Astrocyte (in vitro differentiated cells and primary cell): ENCODE results near the gene ADGRB2. TPM values are rescaled to one million over a fixed set of nuclear protein-coding genes. Genes with fewer than 3 reads are reported as not detected.

Experiments
- DNase-seq: peaks from one replicate; pipeline ENCODE4 v3.0.0-alpha.2; 2010; ENCODE audit warnings: low read depth
- FAIRE-seq: peaks from 2 replicates; lab custom pipeline; 2011; peaks lifted over from hg19 to GRCh38; lab: Jason Lieb, UNC
- H2AFZ ChIP-seq: 2 replicates; pipeline ENCODE4 v1.6.0; 2012; ENCODE audit warnings: low read depth, low read length, inconsistent platforms
- H3K27ac ChIP-seq: 2 replicates; pipeline ENCODE4 v1.5.1; 2011; ENCODE audit warnings: low read depth, low read length, inconsistent platforms
- H3K27me3 ChIP-seq: 2 replicates; pipeline ENCODE4 v1.6.0; 2011; ENCODE audit warnings: low read length, inconsistent platforms; ENCODE audit not compliant: insufficient read depth
- H3K36me3 ChIP-seq: 2 replicates; pipeline ENCODE4 v1.5.1; 2011; ENCODE audit warnings: low read length, inconsistent platforms; ENCODE audit not compliant: insufficient read depth
- H3K4me1 ChIP-seq: 2 replicates; pipeline ENCODE4 v1.5.1; 2011; ENCODE audit warnings: low read length, inconsistent platforms; ENCODE audit not compliant: insufficient read depth
- H3K4me2 ChIP-seq: 2 replicates; pipeline ENCODE4 v1.6.0; 2012; ENCODE audit warnings: low read length, inconsistent platforms
- H3K4me3 ChIP-seq: 2 replicates; pipeline ENCODE4 v1.5.1; 2011; ENCODE audit warnings: low read depth, mild to moderate bottlenecking, low read length, inconsistent platforms; ENCODE audit not compliant: insufficient read depth
- H3K79me2 ChIP-seq: 2 replicates; pipeline ENCODE4 v1.6.0; 2012; ENCODE audit warnings: mild to moderate bottlenecking, low read length, inconsistent platforms; ENCODE audit not compliant: insufficient read depth
- H3K9ac ChIP-seq: 2 replicates; pipeline ENCODE4 v1.6.0; 2012; ENCODE audit warnings: mild to moderate bottlenecking, low read length, inconsistent platforms
- H3K9me3 ChIP-seq: 2 replicates; pipeline ENCODE4 v1.5.1; 2012; ENCODE audit warnings: low read depth, mild to moderate bottlenecking, low read length, inconsistent platforms; ENCODE audit not compliant: insufficient read depth
- H4K20me1 ChIP-seq: 2 replicates; pipeline ENCODE4 v1.6.0; 2012; ENCODE audit warnings: low read length, inconsistent platforms; ENCODE audit not compliant: insufficient read depth
- H3K27ac Mint-ChIP-seq: one replicate; pipeline ENCODE4 v1.8.0; 2021; ENCODE audit warnings: mild to moderate bottlenecking, mixed read lengths; ENCODE audit not compliant: unreplicated experiment
- H3K27me3 Mint-ChIP-seq: one replicate; pipeline ENCODE4 v1.8.0; 2021; ENCODE audit warnings: low read depth, mixed read lengths; ENCODE audit not compliant: unreplicated experiment
- H3K36me3 Mint-ChIP-seq: one replicate; pipeline ENCODE4 v1.8.0; 2021; ENCODE audit warnings: low read depth, mixed read lengths; ENCODE audit not compliant: unreplicated experiment
- H3K4me1 Mint-ChIP-seq: one replicate; pipeline ENCODE4 v1.8.0; 2021; ENCODE audit warnings: low read depth, mixed read lengths; ENCODE audit not compliant: unreplicated experiment
- H3K4me3 Mint-ChIP-seq: one replicate; pipeline ENCODE4 v1.8.0; 2021; ENCODE audit warnings: mild to moderate bottlenecking, moderate library complexity, mixed read lengths; ENCODE audit not compliant: unreplicated experiment
- H3K9me3 Mint-ChIP-seq: one replicate; pipeline ENCODE4 v1.8.0; 2021; ENCODE audit warnings: mild to moderate bottlenecking, mixed read lengths; ENCODE audit not compliant: unreplicated experiment
- CTCF ChIP-seq: IDR thresholded peaks from 2 replicates; pipeline ENCODE4 v1.5.1; 2011; ENCODE audit warnings: low read depth, mild to moderate bottlenecking, inconsistent platforms, low read length, moderate library complexity; ENCODE audit not compliant: insufficient read depth
- EZH2 ChIP-seq: IDR thresholded peaks from 2 replicates; pipeline ENCODE4 v1.6.1; 2012; ENCODE audit warnings: mild to moderate bottlenecking, low read length, inconsistent platforms; ENCODE audit not compliant: insufficient read depth
- total RNA-seq: library from RNA; stranded (reverse); gene quantifications from 2 replicates; pipeline ENCODE4 v1.2.1, GENCODE V29; 2021

The ADGRB2 gene
- total RNA-seq, 1 donor from 2014 or later: 25.8 TPM

- H3K9ac ChIP-seq: no peak overlapping the region
- DNase-seq (no peak), FAIRE-seq (no peak)
- H3K79me2 ChIP-seq: no peaks in the 10 kb centered on the region
- no peaks in the 10 kb centered on the region for H3K27me3 Mint-ChIP-seq
- no peaks in the 10 kb centered on the region for H3K4me1 ChIP-seq
- no peak overlapping the region for H2AFZ ChIP-seq
- H3K4me1 Mint-ChIP-seq: no peaks in the 10 kb centered on the region
- no peaks in the 10 kb centered on the region for H4K20me1 ChIP-seq
- TF ChIP-seq CTCF (no peak), EZH2 (no peak)
- H3K9me3 ChIP-seq: no peaks in the 10 kb centered on the region
- H3K4me3 Mint-ChIP-seq: no peak overlapping the region
- H3K36me3 Mint-ChIP-seq: no peaks in the 10 kb centered on the region
- no peak overlapping the region for H3K4me2 ChIP-seq
- H3K36me3 ChIP-seq: no peaks in the 10 kb centered on the region
- no peak overlapping the region for H3K4me3 ChIP-seq
- H3K27me3 ChIP-seq: no peaks in the 10 kb centered on the region
- H3K9me3 Mint-ChIP-seq: no peaks in the 10 kb centered on the region
- no peak overlapping the region for H3K27ac ChIP-seq
- H3K27ac Mint-ChIP-seq: no peak overlapping the region
Measured at GRCh38 chr1:31805318-31805717, 41.2 kb upstream of the ADGRB2 start.

GRCh38 chr1:31804098-31804497 is 40.0 kb upstream of the ADGRB2 start:
- peaks cover under 1% of the 10 kb centered on the region for H3K4me1 Mint-ChIP-seq
- H3K4me3 Mint-ChIP-seq: no peak overlapping the region
- H3K27ac ChIP-seq: no peak overlapping the region
- no peak overlapping the region for H3K9ac ChIP-seq
- no peak for FAIRE-seq
- H3K4me3 ChIP-seq: no peak overlapping the region
- H2AFZ ChIP-seq: no peak overlapping the region
- no peak overlapping the region for H3K27ac Mint-ChIP-seq
- H3K36me3 ChIP-seq: no peaks in the 10 kb centered on the region
- TF ChIP-seq EZH2: no peak
- TF ChIP-seq CTCF: no peak
- no peaks in the 10 kb centered on the region for H3K9me3 Mint-ChIP-seq
- H3K4me2 ChIP-seq: no peak overlapping the region
- no peaks in the 10 kb centered on the region for H4K20me1 ChIP-seq
- no peaks in the 10 kb centered on the region for H3K27me3 ChIP-seq
- H3K27me3 Mint-ChIP-seq: no peaks in the 10 kb centered on the region
- DNase-seq: no peak
- no peaks in the 10 kb centered on the region for H3K36me3 Mint-ChIP-seq
- H3K4me1 ChIP-seq: peaks cover 7% of the 10 kb centered on the region
- no peaks in the 10 kb centered on the region for H3K79me2 ChIP-seq
- H3K9me3 ChIP-seq: no peaks in the 10 kb centered on the region

- H3K27me3 Mint-ChIP-seq: no peaks in the 10 kb centered on the region
- peaks cover 11% of the 10 kb centered on the region for H3K4me1 ChIP-seq
- no peaks in the 10 kb centered on the region for H3K36me3 ChIP-seq
- no peaks in the 10 kb centered on the region for H3K27me3 ChIP-seq
- H3K4me1 Mint-ChIP-seq: peaks cover 5% of the 10 kb centered on the region
- H3K79me2 ChIP-seq: peaks cover under 1% of the 10 kb centered on the region
- no peaks in the 10 kb centered on the region for H4K20me1 ChIP-seq
- DNase-seq (no peak), FAIRE-seq (no peak)
- H3K9me3 Mint-ChIP-seq: no peaks in the 10 kb centered on the region
- H3K9me3 ChIP-seq: no peaks in the 10 kb centered on the region
- TF ChIP-seq EZH2: no peak
- no peak for TF ChIP-seq CTCF
- no peak overlapping the region for H3K27ac ChIP-seq
- no peak overlapping the region for H2AFZ ChIP-seq
- H3K27ac Mint-ChIP-seq: no peak overlapping the region
- H3K9ac ChIP-seq: no peak overlapping the region
- no peak overlapping the region for H3K4me3 Mint-ChIP-seq
- no peak overlapping the region for H3K4me3 ChIP-seq
- no peak overlapping the region for H3K4me2 ChIP-seq
- no peaks in the 10 kb centered on the region for H3K36me3 Mint-ChIP-seq
Measured at GRCh38 chr1:31803610-31804009, 39.5 kb upstream of the ADGRB2 start.
